GM18502 (cell line): ENCODE results near the gene CADM4.
A peak's percentile ranks its signal among the peaks of the same experiment; 100 is the strongest.

Experiments
- ATAC-seq: cut with Tn5 transposase; IDR thresholded peaks from one replicate; pipeline ENCODE4 v1.9.1; 2021; ENCODE audit warnings: mild to moderate bottlenecking; ENCODE audit not compliant: unreplicated experiment, poor library complexity

The CADM4 gene

DNA sequence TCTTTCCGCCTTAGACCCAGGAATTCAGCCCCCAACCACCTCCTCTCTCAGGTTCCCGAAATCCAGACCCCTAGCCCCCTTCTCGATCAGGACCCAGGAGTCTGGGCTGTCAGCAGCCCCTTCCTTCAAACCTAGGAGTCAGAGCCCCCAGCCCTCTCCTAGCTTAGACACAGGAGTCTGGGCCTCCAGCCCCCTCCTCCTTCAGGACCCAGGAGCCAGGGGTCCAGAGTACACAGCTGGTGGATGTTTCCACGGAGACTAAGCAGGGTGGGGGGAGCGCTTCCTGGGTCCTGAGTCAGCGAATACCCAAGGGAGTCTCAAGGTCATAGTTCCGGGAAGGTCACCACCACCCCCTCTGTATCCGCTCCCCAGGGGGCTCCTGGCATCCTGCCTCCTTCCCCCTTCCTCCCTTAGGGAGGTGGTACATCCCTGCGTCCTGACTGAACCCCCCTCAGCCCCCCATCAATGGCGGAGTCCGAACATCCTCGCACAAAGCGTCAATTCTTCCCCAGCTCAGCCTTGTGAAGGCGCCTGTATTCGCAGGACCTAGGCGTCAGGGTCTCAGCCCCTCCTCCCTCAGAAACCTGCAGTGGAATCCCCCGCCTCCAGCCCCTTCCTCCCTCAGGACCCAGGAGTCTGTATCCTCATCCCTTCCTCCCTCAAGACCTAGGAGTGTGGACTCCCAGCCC, 4.6 kb downstream of the CADM4 start:
- no peak for ATAC-seq

DNA sequence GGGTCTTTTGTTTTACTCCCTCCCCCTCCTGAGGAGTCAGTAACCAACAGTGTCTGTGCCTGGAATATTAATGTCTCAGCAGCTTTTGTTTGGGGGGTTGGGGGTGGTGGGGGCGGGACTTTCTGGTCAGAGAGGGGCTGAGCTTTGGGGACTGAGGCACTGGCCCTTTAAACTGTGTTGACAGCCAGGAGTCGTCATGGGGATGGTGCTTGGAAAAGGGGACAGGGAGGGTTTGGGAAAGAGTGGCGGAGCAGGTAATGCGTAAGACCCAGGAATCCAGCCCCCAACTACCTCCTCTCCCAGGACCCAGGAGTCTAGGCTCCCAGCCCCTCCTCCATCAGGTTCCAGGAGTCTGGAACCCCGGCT, 5.2 kb downstream of the CADM4 start:
- ATAC-seq = no peak

DNA sequence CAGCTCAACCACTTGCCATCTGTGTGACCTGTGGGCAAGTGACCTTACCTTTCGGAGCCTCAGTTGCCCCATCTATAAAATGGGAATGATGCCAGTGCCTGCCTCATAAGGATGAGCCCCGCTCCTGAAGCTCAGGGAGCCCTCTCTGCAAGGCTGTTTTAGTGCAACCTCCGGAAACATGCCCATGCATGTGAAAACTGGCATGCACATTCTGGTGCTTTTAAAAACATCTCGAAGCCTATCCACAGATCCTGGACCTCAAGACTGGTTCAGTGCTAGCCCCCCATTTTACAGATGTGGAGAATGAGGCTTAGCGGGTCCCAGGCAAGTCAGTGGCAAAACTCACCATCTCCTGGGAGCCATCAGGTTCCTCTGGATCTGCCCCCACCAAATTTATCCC, 5.6 kb downstream of the CADM4 start:
- no peak for ATAC-seq

DNA sequence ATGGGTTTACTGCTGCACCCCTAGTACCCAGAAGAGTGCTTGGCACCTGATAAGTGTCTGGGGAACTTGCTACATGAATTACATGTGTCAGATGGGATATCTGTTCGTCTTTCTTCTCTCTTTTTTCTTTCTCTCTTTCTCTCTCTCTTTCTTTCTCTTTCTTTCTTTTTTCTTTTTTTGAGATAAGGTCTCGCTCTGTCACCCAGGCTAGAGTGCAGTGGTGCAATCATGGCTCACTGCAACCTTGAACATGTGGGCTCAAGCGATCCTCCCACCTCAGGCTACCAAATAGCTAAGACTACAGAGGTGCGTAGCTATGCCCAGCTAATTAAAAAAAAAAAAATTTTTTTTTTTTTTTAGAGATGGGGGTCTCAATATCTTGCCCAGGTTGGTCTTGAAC, 6.1 kb downstream of the CADM4 start:
- no peak for ATAC-seq

DNA sequence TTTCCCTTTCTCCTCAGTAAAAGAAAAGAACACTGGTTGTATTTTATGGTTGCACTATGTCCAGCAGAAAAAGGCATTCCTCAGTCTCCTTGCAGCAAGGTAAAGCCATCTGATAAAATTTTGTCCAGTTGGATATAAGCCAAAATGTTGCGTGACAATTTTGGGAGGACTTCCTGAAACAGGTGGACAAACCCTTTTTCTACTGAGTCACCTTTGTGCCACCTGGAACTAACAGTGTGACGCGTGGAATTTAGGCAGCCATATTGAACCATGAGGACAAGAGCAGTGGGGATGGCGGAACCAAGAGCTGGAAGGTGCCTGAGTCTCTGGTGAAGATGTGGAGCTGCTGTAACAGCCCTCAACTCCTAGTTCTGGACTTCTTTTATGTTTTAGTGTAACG, 8.2 kb downstream of the CADM4 start:
- ATAC-seq = no peak

DNA sequence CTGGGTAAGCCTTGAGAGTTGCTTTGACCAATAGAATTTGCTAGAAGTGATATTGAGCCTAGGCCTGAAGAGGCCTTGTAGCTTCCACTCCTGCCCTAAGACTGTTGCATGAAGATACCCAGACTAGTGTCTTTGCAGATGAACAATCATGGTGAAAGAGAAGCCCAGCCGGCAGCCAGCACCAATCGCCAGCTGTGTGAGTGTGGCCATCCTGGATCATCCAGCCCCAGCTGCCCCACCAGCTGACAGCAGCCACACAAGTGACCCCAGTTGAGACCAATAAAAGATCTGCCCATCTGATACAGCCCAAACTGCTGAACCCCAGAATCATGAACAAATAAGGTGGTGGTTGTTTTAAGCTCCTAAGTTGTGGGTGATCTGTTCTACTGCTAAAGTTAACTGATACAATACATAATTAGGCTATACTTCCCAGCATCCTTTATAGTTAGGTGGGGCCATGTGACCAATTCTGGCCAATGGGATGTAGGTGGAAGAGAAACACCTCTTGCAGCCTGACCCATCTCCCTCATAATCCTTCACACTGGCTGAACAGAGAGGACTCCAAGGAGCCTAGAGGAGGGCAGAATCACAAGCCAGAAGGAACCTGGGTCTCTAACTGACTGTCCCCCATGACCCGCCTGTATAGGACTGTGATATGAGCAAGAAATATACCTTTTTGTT, 10.9 kb downstream of the CADM4 start:
- no peak for ATAC-seq

DNA sequence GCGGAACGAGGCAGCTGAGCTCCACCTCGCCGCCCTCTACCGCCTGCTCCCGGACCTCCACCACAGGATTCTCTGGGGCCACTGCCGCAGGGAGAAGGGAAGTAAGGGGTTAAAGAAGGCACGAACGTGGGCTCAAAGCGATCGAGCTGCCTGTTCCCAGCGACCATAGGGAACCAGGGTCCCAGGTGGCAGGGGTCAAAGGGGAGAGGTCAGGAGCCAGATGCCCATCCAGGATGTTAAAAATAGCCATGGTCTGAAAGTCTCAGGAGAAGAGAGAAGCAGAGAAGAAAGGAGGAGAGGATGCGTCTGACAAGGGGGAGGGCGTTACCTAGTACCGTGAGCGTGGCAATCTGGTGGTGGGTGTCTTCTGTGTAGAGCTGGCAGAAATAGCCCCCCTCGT, 12.8 kb downstream of the CADM4 start:
- ATAC-seq = no peak

DNA sequence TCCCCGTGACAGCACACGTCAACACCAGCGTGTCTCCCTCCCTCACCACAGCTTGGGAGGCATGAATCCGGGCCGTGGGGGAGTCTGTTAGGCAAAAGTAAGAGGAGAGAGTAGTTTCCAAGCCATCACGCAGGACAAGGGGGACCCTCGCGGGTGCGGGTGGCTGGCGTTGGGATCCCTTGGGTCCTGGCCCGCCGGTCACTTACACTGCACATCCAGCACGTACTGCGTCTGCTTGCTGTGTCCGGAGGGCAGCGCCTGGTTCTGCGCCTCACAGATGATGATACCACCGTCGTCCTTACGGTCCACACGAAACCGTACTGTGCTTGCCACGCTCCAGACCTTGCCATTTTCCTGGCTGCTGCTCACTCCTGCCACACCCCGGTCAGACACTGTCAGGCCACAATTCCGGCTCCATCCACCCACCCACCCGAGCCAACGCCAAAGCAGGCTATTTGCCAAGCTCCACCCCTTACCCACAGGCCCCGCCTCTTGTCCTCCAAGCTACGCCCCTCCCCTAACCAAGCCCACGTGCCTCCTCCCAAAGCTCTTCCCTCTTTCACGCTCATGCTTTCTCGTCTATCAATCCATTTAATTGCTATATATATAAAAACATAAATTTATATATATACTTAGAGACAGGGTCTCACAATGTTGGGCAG, 13.6 kb downstream of the CADM4 start:
- no peak for ATAC-seq

DNA sequence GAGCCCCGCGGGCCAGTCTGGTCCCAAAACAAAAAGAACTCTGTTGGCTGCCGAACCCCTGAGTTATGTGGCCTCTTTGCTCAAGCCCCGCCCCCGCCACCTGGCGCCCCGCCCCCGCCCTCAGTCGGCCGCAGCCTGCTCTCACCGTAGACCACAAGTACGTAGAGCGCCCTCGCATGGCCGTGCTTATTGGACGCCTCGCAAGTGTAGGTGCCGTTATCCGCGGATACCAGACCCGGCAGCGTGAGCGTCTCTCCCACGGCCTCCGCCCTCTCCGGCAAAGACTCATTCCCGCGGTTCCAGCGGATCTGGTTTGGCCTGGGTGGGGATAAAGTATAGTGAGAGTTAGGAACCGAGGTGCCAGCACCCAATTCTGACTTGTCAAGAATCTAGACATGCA, 14.7 kb downstream of the CADM4 start:
- ATAC-seq = no peak

DNA sequence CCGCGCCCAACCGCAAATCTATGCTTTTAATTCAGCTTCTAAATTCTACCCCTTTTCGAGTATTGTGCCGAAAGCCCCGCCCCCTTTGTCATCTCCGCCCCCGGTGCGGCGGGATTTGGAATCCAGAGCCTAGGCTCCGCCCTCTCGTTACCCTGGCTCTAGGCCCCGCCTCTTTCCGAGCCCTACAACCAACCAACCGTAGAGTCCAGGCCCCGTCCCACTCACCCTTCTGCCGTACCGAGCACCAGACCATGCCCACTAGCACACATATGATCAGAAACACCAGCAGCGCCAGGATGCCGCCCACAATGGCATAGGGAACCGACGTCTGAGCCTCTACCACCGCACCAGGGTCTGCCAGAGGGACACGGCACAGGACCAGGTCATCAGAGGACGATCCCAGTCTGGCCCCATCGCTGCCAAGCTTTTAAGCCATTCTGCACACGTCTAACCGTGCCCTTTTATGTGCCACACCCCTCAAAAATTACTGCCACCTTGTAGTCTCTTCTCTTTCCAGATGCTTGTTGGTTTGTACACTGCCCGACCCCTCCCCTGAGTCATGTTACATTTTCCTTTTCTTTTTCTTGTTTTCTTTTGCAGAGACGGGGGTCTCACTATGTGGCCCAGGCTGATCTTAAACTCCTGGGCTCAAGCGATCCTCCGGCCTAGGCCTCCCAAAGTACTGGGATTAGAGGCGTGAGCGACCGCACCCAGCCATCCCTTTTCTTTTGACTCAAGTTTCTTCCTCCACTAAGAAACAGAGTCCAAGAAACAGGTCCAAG, 15.6 kb downstream of the CADM4 start:
- no peak for ATAC-seq

DNA sequence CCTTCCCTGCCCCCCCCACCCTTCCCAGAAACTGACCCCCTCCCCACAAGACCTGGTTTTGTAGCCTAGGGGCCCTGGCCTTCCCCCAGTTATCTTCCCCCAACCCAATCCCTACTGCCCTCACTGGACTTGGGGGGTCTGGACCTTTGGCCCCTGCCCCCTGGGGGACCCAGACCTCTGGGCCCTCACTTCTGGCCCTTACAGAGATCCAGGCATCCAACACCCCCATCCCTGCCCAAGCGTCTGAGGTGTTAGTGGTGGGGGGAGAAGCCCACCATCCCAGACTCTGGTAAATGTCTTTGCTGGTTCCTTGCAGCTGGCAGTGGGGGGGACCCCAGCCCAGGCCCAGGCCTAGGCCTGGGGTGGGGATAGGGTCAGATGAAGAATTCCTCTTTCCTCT, 16.7 kb downstream of the CADM4 start:
- ATAC-seq = no peak

DNA sequence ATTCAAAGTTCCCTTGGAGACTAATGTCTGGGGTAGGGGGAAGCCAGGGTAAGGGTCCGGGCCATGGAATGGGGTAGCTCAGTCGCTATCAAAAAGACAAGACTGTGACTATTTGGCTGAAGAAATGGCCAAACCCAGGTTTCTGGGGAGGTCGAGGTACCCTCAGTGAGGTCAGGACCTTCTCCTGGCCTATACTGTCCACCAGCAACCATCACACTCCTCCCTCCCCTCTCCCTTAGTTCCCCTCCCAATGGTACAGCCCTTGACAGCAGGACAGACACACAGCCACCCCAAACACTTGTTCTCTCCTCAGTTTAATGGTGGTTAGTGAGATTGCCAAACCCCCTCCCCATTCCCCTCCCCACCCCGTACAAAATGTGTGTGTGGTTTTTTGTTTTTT, 17.6 kb downstream of the CADM4 start:
- ATAC-seq = no peak

DNA sequence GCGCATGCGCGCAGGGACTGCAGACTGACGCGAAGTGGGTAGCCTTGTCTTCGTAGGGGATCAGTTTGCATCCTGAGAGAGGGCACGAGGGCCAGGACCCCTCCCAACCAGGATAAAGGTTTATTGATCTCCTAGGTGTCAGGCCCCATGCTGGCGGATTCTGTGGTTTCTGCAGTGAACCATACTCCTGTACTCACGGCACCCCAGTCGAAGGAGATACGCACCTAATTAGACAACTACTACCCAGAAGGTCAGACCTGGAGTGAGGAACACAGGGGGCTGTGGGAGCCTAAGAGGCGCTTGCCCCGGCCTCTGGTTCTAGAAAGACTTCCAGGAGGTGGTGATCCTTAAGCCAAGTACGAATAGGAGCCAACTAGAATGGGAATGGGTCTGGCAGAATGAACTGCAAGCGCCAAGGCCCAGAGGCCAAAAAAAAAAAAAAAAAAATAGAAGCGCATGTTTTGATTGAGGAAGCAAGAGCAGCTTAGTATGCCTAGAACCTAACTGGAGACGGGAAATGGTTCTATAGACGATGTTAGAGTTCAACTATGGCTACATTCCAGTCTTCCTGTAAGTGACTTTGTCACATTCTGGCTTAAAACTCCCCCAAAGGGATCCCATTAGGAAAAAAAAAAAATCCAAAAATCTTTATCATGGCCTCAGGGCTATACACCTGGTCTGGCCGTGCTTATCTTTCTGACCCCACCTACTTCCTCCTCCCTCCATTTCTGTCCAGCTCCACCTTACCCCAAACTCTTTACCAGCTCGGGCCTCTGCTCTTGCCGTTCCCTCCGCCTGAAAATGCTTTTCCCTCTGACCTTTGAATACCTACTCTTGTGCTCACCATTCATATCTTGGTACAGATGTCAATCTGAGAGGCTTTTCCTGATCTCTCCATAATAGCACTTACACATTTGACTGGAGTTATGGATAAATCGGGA, 19.3 kb downstream of the CADM4 start:
- peak; percentile 4 for ATAC-seq

DNA sequence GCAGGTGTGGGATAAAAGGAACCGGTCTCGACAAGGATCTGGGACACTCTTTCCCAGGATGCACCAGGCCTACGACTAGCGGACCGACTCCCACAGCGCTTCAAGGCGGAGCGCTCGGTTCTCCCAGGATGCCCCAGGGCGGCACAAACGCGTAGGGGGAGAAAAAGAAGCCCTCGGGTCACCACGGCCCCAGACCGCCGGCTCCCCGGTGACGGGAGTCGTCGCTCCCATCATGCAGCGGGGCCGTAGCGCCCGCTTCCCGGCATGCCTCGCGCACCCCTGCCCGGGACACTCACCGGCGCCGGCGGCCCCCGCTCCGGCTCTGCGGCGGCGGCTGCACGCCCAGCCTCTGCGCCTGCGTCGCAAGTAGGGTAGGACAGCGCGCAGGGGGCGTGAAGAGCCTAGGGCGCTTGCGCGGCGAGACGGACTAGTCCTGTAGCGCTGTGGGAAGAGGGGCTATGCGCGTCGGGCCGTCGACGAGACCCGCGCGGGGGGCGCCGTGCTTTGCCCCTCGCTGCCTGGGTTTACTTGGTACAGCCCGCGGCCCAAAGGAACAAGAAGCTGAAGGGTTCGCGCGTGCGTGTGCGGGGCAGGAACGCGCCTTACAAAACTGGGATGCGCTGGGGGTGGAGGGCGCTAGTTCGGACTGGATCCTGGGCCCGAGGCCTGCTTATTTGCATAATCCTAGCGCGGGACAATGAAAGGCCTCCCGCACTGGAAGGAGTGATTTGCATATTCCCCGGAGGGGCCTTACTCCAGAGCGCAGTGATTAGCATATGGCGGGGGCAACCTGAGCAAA, 20.2 kb downstream of the CADM4 start, which contains the start of gene ZNF428:
Gene ZNF428, minus strand, starts transcription at position 368 of the 799 bp plus-strand sequence. CDS start 5,325 bp downstream, outside the sequence.
- ATAC-seq = peak; percentile 71

DNA sequence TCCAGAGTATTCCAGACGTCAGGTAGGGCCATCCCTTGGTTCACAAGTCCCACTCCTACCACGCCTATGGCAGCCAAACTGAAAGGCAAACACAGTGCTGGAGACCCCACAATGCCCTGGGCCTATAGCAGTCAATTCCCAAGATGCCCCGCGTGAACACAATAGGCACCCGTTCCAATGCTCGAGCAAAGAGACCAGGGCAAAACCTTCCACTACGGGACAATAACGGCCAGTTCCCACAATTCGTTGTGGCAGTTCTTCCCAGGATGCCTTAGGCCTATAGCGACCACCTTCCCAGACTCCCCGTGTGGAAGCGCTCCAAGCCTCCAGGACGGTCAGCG, 20.8 kb downstream of the CADM4 start:
- peak; percentile 34 for ATAC-seq

DNA sequence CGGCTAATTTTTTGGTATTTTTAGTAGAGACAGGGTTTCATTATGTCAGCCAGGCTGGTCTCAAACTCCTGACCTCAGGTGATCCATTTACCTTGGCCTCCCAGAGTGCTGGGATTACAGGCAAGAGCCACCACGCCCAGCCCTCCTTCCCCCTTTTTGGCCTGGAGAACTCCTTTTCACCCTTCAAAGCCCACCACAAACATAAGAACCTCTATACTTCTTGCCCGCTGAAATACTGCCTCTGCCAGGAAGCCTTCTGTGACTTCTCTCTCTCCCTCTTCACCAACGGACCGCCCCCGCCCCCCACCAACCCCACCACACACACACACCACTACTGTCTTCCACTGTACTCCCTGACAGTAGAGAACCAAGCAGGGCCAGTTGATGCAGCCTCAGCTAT, 22.7 kb downstream of the CADM4 start:
- ATAC-seq = no peak

DNA sequence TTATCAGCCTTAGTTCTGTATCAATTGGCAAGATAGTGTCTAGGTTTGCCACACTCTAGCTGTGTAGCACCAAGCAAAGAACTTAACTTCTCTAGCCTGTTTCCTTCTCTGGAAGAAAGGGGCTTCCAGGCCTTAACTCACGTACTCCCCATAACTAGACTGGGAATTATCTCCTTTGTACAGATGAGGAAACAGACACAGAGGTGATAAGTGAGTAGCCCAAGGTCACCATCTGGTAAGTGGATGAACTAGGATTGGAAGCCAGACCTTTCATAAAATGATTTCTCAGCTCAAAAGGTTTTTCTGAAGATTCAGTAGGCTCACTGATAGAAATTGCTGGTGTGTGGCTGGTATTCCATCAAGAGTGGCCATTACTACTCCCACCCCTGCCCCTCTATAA, 23.3 kb downstream of the CADM4 start:
- no peak for ATAC-seq

DNA sequence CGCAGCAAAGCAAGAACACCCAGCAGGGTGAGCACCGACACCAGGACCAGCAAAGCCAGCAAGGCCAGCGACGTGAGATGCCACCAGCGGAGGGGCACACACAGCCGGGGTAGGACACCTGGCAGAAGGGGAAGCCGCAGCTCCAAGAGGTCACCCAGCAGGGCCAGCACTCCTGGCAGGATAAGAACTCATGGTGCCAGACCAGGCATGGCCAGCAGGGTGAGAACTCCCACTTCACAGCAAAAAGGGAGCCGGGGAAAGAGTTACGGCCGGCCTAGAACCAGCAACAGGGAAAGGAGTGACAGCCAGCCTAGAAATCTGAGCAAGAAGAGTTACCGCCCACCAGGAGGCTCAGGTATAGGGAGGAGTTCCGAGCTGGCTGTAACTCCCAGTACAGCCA, 27.3 kb downstream of the CADM4 start:
- ATAC-seq = no peak

DNA sequence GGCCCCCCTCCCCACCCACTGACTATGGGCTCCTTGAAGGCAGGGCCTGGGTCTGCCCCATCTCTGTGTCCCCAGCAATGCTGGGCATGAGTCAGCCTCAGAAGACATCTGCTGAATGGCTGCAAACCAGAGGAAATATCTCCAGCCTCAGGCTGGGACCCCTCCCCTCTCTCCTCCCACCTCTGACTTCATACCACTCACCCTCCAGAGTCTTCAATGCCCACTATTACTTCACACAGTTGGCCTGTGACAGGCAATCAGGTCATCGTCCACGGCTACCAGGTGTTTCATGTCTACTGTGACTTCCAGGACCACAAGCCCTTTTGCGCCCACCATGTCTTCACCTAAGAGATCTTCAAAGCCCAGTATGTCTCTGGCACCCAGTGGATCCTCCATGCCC, 27.9 kb downstream of the CADM4 start, which contains the start of gene SRRM5:
Gene SRRM5, plus strand, starts transcription at position 301 of the 400 bp plus-strand sequence. Its CDS starts 34 bp downstream, at position 335.
- no peak for ATAC-seq
